ENCODE results near the gene VEPH1. TPM values are rescaled to one million over a fixed set of nuclear protein-coding genes. Genes with fewer than 3 reads are reported as not detected.

The VEPH1 gene
- total RNA-seq, 1 experiment from 2014 or later, result 7.7 TPM

DNA sequence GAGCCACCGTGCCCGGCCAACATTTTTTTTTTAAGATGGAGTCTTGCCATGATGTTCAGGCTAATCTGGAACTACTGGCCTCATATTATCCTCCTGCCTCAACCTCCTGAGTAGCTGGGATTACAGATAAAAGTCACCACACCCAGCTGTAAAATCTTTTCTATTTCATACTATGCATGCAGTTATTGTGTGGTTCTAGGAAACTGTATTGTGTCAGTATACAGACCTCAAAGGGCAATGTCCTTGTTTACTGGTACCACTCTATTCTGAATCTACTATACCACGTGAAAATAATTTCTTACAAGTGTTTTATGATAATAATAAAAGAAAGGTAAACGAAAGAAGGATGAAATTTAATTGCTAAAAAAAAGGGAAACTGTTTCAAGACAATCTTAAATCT, 190.0 kb downstream of the VEPH1 start:
- no peak overlapping the region for H3K23ac ChIP-seq (ENCODE audit: insufficient read length, low read depth, low read length)
- no peak overlapping the region for H2BK12ac ChIP-seq (ENCODE audit: insufficient read length, low read depth, low read length)
- H3K79me1 ChIP-seq (ENCODE audit: insufficient read depth, low read depth, low read length, poor library complexity, severe bottlenecking), result no peaks in the 10 kb centered on the region
- H3K9ac ChIP-seq (ENCODE audit: extremely low read depth, insufficient read length, low read length), result no peak overlapping the region
- H3K4ac ChIP-seq (ENCODE audit: low read depth, low read length), result no peak overlapping the region
- H3K9me3 ChIP-seq (ENCODE audit: control insufficient read depth, low read depth, low read length), result no peaks in the 10 kb centered on the region
- no peaks in the 10 kb centered on the region for H3K4me1 ChIP-seq (ENCODE audit: insufficient read depth, low read length)
- Mint-ChIP-seq H3K27me3 (ENCODE audit: low read depth) (no peaks in the 10 kb centered on the region), H3K27ac (no peak overlapping the region), H3K9me3 (no peaks in the 10 kb centered on the region), H3K36me3 (ENCODE audit: insufficient read depth in 1 of 3, low read depth in 3 of 3) (no peaks in the 10 kb centered on the region), H3K4me3 (no peak overlapping the region), H3K4me1 (no peaks in the 10 kb centered on the region)
- no peak overlapping the region for H2BK5ac ChIP-seq (ENCODE audit: insufficient read length, low read length)
- no peak overlapping the region for H3K4me2 ChIP-seq (ENCODE audit: insufficient read depth, insufficient read length, low read length)
- H3T11ph ChIP-seq (ENCODE audit: low read length), result no peak overlapping the region
- H3K14ac ChIP-seq (ENCODE audit: insufficient read depth, low read length), result no peak overlapping the region
- no peaks in the 10 kb centered on the region for H3K27me3 ChIP-seq (ENCODE audit: insufficient read depth, low read length)
- H4K5ac ChIP-seq (ENCODE audit: insufficient read length, low read depth, low read length), result no peak overlapping the region
- TF ChIP-seq CTCF (conservative IDR thresholded peaks at IDR 0.05), result no peak
- no peak overlapping the region for H2BK15ac ChIP-seq (ENCODE audit: low read depth, low read length)
- H3K56ac ChIP-seq (ENCODE audit: insufficient read length, low read depth, low read length), result no peak overlapping the region
- no peaks in the 10 kb centered on the region for H3K79me2 ChIP-seq (ENCODE audit: insufficient read depth, low read length)
- no peak overlapping the region for H2AK5ac ChIP-seq (ENCODE audit: insufficient read length, low read length)
- no peak overlapping the region for H3K18ac ChIP-seq (ENCODE audit: insufficient read length, low read depth, low read length)
- H2BK20ac ChIP-seq (ENCODE audit: low read depth, low read length, poor library complexity, severe bottlenecking), result no peak overlapping the region
- H2AFZ ChIP-seq (ENCODE audit: low read length), result no peak overlapping the region
- no peaks in the 10 kb centered on the region for H3K23me2 ChIP-seq (ENCODE audit: insufficient read length, low read depth, low read length, poor library complexity, severe bottlenecking)
- H4K20me1 ChIP-seq (ENCODE audit: control insufficient read depth, insufficient read depth, insufficient read length), result no peaks in the 10 kb centered on the region
- 100% methylated on average over 1 of the region's 4 CpGs for WGBS (ENCODE audit: extremely low coverage, insufficient read length, low lambda C conversion rate)
- no peak overlapping the region for H2BK120ac ChIP-seq (ENCODE audit: low read depth, low read length, poor library complexity, severe bottlenecking)
- no peak overlapping the region for H3K27ac ChIP-seq (ENCODE audit: insufficient read length, low read depth, low read length)
- DNase-seq, result no peak
- H4K8ac ChIP-seq (replicated peaks; ENCODE audit: insufficient read length, low read depth, low read length), result no peak overlapping the region
- H4K91ac ChIP-seq (ENCODE audit: insufficient read length, low read depth, low read length), result no peak overlapping the region
